GM10248 (cell line): Measurements from ENCODE around the gene CDK12.
A peak's percentile ranks its signal among the peaks of the same experiment; 100 is the strongest.

Experiments
- CTCF ChIA-PET: fragments of 300-600 bp; sonication (Branson Sonifier 250); formaldehyde crosslinking; extraction: SDS; loops from one replicate; lab custom pipeline; 2021; ENCODE audit warnings: antibody characterized with exemption; lab: Yijun Ruan, JAX
- POLR2A ChIA-PET: fragments of 350-650 bp; sonication (Branson Sonifier 250); formaldehyde crosslinking; extraction: SDS; loops from one replicate; lab custom pipeline; 2020; ENCODE audit warnings: antibody characterized with exemption; lab: Yijun Ruan, JAX
- DNase-seq: peaks from one replicate; pipeline ENCODE4 v3.0.0; 2012; ENCODE audit errors: extremely low spot score
- TF ChIP-seq, protein P1 (sequence below): IDR thresholded peaks from 2 replicates; pipeline ENCODE4 v1.5.1; 2012; ENCODE audit warnings: mild to moderate bottlenecking, low read depth; ENCODE audit errors: extremely low read depth, missing control alignments, control extremely low read depth

The CDK12 gene

GRCh38 chr17:39564211-39564848 is 103.0 kb downstream of the CDK12 start:
- TF ChIP-seq, protein P1, sequence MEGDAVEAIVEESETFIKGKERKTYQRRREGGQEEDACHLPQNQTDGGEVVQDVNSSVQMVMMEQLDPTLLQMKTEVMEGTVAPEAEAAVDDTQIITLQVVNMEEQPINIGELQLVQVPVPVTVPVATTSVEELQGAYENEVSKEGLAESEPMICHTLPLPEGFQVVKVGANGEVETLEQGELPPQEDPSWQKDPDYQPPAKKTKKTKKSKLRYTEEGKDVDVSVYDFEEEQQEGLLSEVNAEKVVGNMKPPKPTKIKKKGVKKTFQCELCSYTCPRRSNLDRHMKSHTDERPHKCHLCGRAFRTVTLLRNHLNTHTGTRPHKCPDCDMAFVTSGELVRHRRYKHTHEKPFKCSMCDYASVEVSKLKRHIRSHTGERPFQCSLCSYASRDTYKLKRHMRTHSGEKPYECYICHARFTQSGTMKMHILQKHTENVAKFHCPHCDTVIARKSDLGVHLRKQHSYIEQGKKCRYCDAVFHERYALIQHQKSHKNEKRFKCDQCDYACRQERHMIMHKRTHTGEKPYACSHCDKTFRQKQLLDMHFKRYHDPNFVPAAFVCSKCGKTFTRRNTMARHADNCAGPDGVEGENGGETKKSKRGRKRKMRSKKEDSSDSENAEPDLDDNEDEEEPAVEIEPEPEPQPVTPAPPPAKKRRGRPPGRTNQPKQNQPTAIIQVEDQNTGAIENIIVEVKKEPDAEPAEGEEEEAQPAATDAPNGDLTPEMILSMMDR, result no peak
- ChIA-PET CTCF (interaction anchor here (1.0 to 3.1 kb wide), 3 partner anchors 12 to 17 kb away, joined by 3 to 14 read pairs (median 6); no protein-coding TSS in a partner anchor), POLR2A (no interaction called here)
- no peak for DNase-seq

DNA sequence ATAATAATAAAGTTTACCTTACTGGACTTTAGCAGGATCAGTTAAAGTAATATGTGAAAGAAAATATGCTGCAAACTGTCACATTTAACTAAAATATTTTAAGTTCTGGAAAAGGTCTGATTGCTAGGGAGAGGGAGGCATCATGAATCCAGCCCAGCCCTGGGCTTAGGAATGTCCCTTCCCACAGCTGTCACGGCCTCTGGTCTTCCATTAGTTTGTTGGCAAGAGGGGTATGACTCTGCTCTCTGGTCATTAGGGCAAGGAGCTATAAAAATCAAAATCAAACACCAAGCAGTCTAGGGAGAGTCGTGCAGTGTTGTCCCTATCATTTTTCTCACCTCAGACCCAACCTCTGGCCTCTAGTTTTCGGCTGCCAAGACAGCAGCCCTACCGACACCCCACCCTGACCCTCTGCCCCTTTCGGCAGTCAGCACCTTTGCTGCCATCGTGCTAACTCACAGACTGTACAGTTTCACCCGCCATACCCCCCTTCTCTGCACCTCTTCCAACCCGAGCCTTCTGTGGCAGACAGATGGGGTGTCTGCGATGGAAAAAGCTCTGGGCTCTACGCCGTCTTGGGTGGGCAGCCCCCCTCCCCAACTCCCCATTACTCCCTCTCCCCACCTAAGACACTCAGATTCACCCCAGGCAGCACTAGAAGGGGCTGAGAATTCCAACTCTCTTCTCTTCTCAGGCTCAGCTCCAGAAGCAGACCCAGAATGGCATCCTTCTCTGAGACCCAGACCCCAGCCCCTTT is 105.0 kb downstream of the CDK12 start:
- no peak for DNase-seq
- CTCF ChIA-PET, result interaction anchor here (0.8 to 3.1 kb wide), 8 partner anchors 10 to 509 kb away, joined by 3 to 14 read pairs (median 4); no protein-coding TSS in a partner anchor
- POLR2A ChIA-PET, result no interaction called here
- TF ChIP-seq, protein P1, result no peak

- no peak for DNase-seq
- TF ChIP-seq, protein P1, result no peak
- POLR2A ChIA-PET, result no interaction called here
- CTCF ChIA-PET, result interaction anchor here (1.2 to 2.4 kb wide), 4 partner anchors 21 to 86 kb away, joined by 3 to 8 read pairs (median 4); no protein-coding TSS in a partner anchor
These were observed 107.4 kb downstream of the CDK12 start for GRCh38 chr17:39568702-39569101.

- TF ChIP-seq, protein P1, result no peak
- ChIA-PET CTCF (interaction anchor here (1.2 kb wide), 2 partner anchors 53 to 54 kb away, joined by 3 to 4 read pairs; no protein-coding TSS in a partner anchor), POLR2A (no interaction called here)
- DNase-seq, result no peak
These were observed 107.8 kb downstream of the CDK12 start for GRCh38 chr17:39569126-39569525.

- POLR2A ChIA-PET, result no interaction called here
- no peak for DNase-seq
- TF ChIP-seq, protein P1, result no peak
- CTCF ChIA-PET, result interaction anchor here (1.7 kb wide), 1 partner anchor 51 kb away, joined by 6 read pairs; no protein-coding TSS in a partner anchor
These were observed 110.8 kb downstream of the CDK12 start for GRCh38 chr17:39572121-39572520.

- CTCF ChIA-PET, result no interaction called here
These were observed 112.4 kb downstream of the CDK12 start for GRCh38 chr17:39573447-39574298.

More at GRCh38 chr17:39573447-39574298, 112.4 kb downstream of the CDK12 start:
- TF ChIP-seq, protein P1, result no peak
- peak; percentile 77 for DNase-seq
- POLR2A ChIA-PET, result interaction anchor here (0.5 kb wide), 1 partner anchor 320 kb away, joined by 3 read pairs; no protein-coding TSS in a partner anchor
